Activated CD4-positive, alpha-beta T cell treated with anti-CD3 and anti-CD28 coated beads, Interleukin-2, amount 10 ng/mL, durations not matched to agents 24 days and 14 days (primary cell): Measurements from ENCODE around the gene TRIO. TPM values are rescaled to one million over a fixed set of nuclear protein-coding genes. Genes with fewer than 3 reads are reported as not detected.
"Not testable (repeated sequence)": the region's sequence is repeated elsewhere in the genome, so short reads cannot be mapped to it uniquely, and the experiment has no call there.

ENCODE experiments used
- DNase-seq: peaks from one replicate; pipeline ENCODE4 v3.0.0; 2022
- H3K27ac Mint-ChIP-seq: one replicate; pipeline ENCODE4 v1.8.0; 2022; ENCODE audit warnings: mild to moderate bottlenecking, mixed read lengths
- H3K27me3 Mint-ChIP-seq: one replicate; pipeline ENCODE4 v1.8.0; 2022; ENCODE audit warnings: mixed read lengths
- H3K36me3 Mint-ChIP-seq: one replicate; pipeline ENCODE4 v1.8.0; 2022; ENCODE audit warnings: low read depth, mild to moderate bottlenecking, mixed read lengths
- H3K4me1 Mint-ChIP-seq: one replicate; pipeline ENCODE4 v1.8.0; 2021; ENCODE audit warnings: mixed read lengths
- H3K4me3 Mint-ChIP-seq: one replicate; pipeline ENCODE4 v1.8.0; 2022; ENCODE audit warnings: mild to moderate bottlenecking, moderate library complexity, mixed read lengths
- H3K9me3 Mint-ChIP-seq: one replicate; pipeline ENCODE4 v1.8.0; 2021; ENCODE audit warnings: mixed read lengths
- intact Hi-C: fragments of 100-400 bp; cut with micrococcal nuclease; formaldehyde crosslinking; loops from one replicate; pipeline ENCODE4 v1.15.1; 2023
- total RNA-seq: library from RNA; stranded (reverse); gene quantifications from 2 replicates; pipeline ENCODE4 v1.2.3, GENCODE V29; 2022

The TRIO gene
- total RNA-seq, 1 donor from 2014 or later, result 14.0 TPM

- intact Hi-C loops, result no loop called here
- H3K4me3 Mint-ChIP-seq, result no peak overlapping the region
- H3K36me3 Mint-ChIP-seq, result peaks cover 2% of the 10 kb centered on the region
These were observed 236.8 kb downstream of the TRIO start for GRCh38 chr5:14379739-14380497.

GRCh38 chr5:14380712-14381111 lies 237.6 kb downstream of the TRIO start:
- intact Hi-C loops, result no loop called here
- Mint-ChIP-seq H3K4me3 (no peak overlapping the region), H3K27ac (no peak overlapping the region), H3K36me3 (peaks cover 2% of the 10 kb centered on the region), H3K9me3 (no peaks in the 10 kb centered on the region), H3K27me3 (peaks cover 14% of the 10 kb centered on the region), H3K4me1 (no peaks in the 10 kb centered on the region)
- no peak for DNase-seq

More at GRCh38 chr5:14379739-14380497, 236.8 kb downstream of the TRIO start:
- H3K9me3 Mint-ChIP-seq, result no peaks in the 10 kb centered on the region
- peaks cover 15% of the 10 kb centered on the region for H3K27me3 Mint-ChIP-seq
- no peak for DNase-seq
- no peak overlapping the region for H3K27ac Mint-ChIP-seq
- no peaks in the 10 kb centered on the region for H3K4me1 Mint-ChIP-seq

DNA sequence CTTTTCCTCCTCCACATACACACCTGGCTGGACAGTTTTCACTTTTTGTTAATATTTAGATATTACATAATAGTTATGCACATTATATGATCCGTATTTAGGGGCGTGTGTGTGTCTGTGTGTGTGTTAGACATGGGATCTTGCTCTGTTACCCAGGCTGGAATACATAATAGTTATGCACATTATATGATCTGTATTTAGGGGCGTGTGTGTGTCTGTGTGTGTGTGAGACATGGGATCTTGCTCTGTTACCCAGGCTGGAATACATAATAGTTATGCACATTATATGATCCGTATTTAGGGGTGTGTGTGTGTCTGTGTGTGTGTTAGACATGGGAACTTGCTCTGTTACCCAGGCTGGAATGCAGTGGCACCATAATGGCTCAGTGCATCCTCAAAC lies 239.5 kb downstream of the TRIO start:
- intact Hi-C loops, result no loop called here
- Mint-ChIP-seq H3K4me1 (no peaks in the 10 kb centered on the region), H3K36me3 (peaks cover 2% of the 10 kb centered on the region), H3K27ac (no peak overlapping the region), H3K9me3 (no peaks in the 10 kb centered on the region), H3K27me3 (peaks cover 14% of the 10 kb centered on the region), H3K4me3 (no peak overlapping the region)
- DNase-seq, result no peak

GRCh38 chr5:14383923-14384322 lies 240.8 kb downstream of the TRIO start:
- H3K4me1 Mint-ChIP-seq, result no peaks in the 10 kb centered on the region
- peaks cover 17% of the 10 kb centered on the region for H3K27me3 Mint-ChIP-seq
- no peak overlapping the region for H3K27ac Mint-ChIP-seq
- peaks cover 2% of the 10 kb centered on the region for H3K36me3 Mint-ChIP-seq
- intact Hi-C loops, result no loop called here
- no peak overlapping the region for H3K4me3 Mint-ChIP-seq
- H3K9me3 Mint-ChIP-seq, result no peaks in the 10 kb centered on the region
- DNase-seq, result no peak

DNA sequence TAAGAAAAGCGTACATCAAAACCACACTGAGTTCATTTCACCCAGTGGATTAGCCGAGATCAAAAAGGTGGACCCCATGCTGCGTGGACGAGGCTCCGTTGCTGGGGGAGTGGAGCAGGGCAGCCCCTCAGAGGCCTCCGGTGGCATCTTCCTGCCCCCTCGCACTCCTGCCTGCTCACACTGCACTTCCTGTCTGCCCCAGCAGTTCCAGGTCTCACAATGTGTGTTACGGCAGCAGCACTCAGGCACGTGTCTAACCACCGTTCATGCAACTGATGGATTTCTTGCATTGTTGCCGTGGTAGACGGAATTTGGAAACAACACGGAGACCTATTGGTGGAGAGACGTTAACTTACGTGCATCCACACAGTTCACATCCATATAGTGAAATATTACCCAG lies 241.9 kb downstream of the TRIO start:
- intact Hi-C loops, result no loop called here
- Mint-ChIP-seq H3K36me3 (peaks cover 2% of the 10 kb centered on the region), H3K27me3 (peaks cover 17% of the 10 kb centered on the region), H3K4me1 (no peaks in the 10 kb centered on the region), H3K4me3 (no peak overlapping the region), H3K9me3 (no peaks in the 10 kb centered on the region), H3K27ac (no peak overlapping the region)
- DNase-seq, result no peak

GRCh38 chr5:14386884-14387624 lies 243.9 kb downstream of the TRIO start:
- no peaks in the 10 kb centered on the region for H3K4me1 Mint-ChIP-seq
- H3K27me3 Mint-ChIP-seq, result peaks cover 19% of the 10 kb centered on the region
- no peak overlapping the region for H3K27ac Mint-ChIP-seq
- H3K4me3 Mint-ChIP-seq, result no peak overlapping the region
- intact Hi-C loops, result no loop called here
- no peak for DNase-seq
- peaks cover 2% of the 10 kb centered on the region for H3K36me3 Mint-ChIP-seq
- no peaks in the 10 kb centered on the region for H3K9me3 Mint-ChIP-seq

- DNase-seq, result no peak
- no peak overlapping the region for H3K4me3 Mint-ChIP-seq
- no peaks in the 10 kb centered on the region for H3K9me3 Mint-ChIP-seq
- peaks cover 17% of the 10 kb centered on the region for H3K27me3 Mint-ChIP-seq
- intact Hi-C loops, result no loop called here
- H3K27ac Mint-ChIP-seq, result no peak overlapping the region
- H3K36me3 Mint-ChIP-seq, result peaks cover 3% of the 10 kb centered on the region
- no peaks in the 10 kb centered on the region for H3K4me1 Mint-ChIP-seq
These were observed 245.6 kb downstream of the TRIO start for GRCh38 chr5:14388741-14389140.

DNA sequence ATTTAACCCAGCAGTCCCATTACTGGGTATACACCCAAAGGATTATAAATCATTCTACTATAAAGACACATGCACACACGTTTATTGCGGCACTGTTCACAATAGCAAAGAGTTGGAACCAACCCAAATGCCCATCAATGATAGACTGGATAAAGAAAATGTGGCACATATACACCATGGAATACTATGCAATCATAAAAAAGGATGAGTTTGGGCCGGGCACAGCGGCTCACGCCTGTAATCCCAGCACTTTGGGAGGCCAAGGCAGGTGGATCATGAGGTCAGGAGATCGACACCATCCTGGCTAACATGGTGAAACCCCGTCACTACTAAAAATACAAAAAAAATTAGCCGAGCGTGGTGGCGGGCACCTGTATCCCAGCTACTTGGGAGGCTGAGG lies 249.4 kb downstream of the TRIO start:
- DNase-seq, intact Hi-C loops, H3K4me3 Mint-ChIP-seq, H3K9me3 Mint-ChIP-seq, H3K36me3 Mint-ChIP-seq, H3K27me3 Mint-ChIP-seq, H3K27ac Mint-ChIP-seq, H3K4me1 Mint-ChIP-seq: not testable (repeated sequence)

- Mint-ChIP-seq H3K4me1 (peaks cover 11% of the 10 kb centered on the region), H3K27ac (no peak overlapping the region), H3K4me3 (no peak overlapping the region), H3K27me3 (peaks cover 4% of the 10 kb centered on the region), H3K9me3 (no peaks in the 10 kb centered on the region), H3K36me3 (peaks cover 3% of the 10 kb centered on the region)
- DNase-seq, result no peak
- intact Hi-C loops, result no loop called here
These were observed 251.2 kb downstream of the TRIO start for GRCh38 chr5:14394365-14394764.

GRCh38 chr5:14395411-14395810 lies 252.3 kb downstream of the TRIO start:
- Mint-ChIP-seq H3K4me1 (peaks cover 17% of the 10 kb centered on the region), H3K27me3 (peaks cover 2% of the 10 kb centered on the region), H3K9me3 (no peaks in the 10 kb centered on the region), H3K27ac (no peak overlapping the region), H3K4me3 (no peak overlapping the region), H3K36me3 (peaks cover 3% of the 10 kb centered on the region)
- intact Hi-C loops, result loop anchor here (5.0 kb wide), 1 partner anchor 267 kb away; the partner anchor contains the start of gene OTULIN
- no peak for DNase-seq

GRCh38 chr5:14396066-14396465 lies 252.9 kb downstream of the TRIO start:
- H3K27ac Mint-ChIP-seq, result no peak overlapping the region
- H3K27me3 Mint-ChIP-seq, result no peaks in the 10 kb centered on the region
- H3K36me3 Mint-ChIP-seq, result peaks cover 3% of the 10 kb centered on the region
- H3K4me1 Mint-ChIP-seq, result peaks cover 22% of the 10 kb centered on the region
- intact Hi-C loops, result loop anchor here (5.0 kb wide), 1 partner anchor 266 kb away; the partner anchor contains the start of gene OTULIN
- no peak overlapping the region for H3K4me3 Mint-ChIP-seq
- no peak for DNase-seq
- H3K9me3 Mint-ChIP-seq, result no peaks in the 10 kb centered on the region

DNA sequence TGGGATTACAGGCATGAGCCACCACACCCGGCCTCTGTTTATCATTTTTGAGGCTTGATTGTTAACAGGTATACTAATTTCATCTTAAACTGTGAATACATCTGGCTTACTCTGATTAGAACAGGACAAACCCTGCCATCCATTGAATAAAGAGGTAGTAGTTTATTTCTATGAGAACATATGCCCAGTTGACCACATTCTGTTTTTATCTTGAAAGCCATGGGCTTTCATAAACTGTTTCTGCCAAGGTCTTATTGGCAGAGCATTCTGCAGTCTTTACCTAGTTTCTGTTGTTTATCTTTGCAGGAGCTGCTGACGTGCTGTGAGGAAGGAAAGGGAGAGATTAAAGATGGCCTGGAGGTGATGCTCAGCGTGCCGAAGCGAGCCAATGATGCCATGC lies 253.6 kb downstream of the TRIO start:
- no peaks in the 10 kb centered on the region for H3K9me3 Mint-ChIP-seq
- no peak for DNase-seq
- peaks cover 3% of the 10 kb centered on the region for H3K36me3 Mint-ChIP-seq
- no peak overlapping the region for H3K4me3 Mint-ChIP-seq
- H3K27ac Mint-ChIP-seq, result no peak overlapping the region
- intact Hi-C loops, result loop anchor here (5.0 kb wide), 1 partner anchor 266 kb away; the partner anchor contains the start of gene OTULIN
- H3K4me1 Mint-ChIP-seq, result peaks cover 27% of the 10 kb centered on the region
- no peaks in the 10 kb centered on the region for H3K27me3 Mint-ChIP-seq

- DNase-seq, result no peak
- peaks cover 7% of the 10 kb centered on the region for H3K9me3 Mint-ChIP-seq
- H3K4me1 Mint-ChIP-seq, result peaks cover 33% of the 10 kb centered on the region
- H3K27ac Mint-ChIP-seq, result no peak overlapping the region
- H3K27me3 Mint-ChIP-seq, result no peaks in the 10 kb centered on the region
- intact Hi-C loops, result loop anchor here (2.0 to 5.0 kb wide), 2 partner anchors 33 to 265 kb away; partner anchors contain the start of gene OTULIN
- H3K36me3 Mint-ChIP-seq, result peaks cover 6% of the 10 kb centered on the region
- no peak overlapping the region for H3K4me3 Mint-ChIP-seq
These were observed 254.6 kb downstream of the TRIO start for GRCh38 chr5:14397717-14398116.

DNA sequence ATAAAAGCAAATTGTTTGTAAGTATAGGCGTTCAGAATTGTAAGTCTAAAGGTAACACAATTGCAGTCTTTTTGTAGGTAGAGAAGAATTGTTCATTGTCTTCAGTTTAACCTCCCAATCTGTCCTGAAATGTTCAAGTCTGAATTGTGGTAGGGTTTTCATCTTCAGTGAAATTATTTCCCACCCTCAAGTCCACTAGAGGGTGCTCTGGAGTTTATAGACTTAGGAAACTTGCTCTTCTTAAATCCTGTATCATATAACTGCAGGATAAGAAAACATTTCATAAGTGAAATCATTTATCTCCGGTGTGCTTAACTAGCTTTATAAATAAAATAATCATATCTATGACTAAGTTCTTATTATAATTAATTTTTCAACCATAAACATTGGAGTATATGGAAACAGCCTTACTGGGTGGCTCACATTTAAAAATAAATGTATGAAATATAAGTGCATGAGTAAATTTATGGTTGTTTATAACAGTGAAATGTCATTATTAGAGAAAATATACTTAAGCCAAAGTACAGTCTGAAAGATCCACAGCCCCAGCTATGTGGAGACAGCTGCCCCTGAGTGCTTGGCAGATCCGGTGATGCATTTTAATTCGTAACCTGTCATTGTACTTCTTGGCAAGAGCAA lies 256.0 kb downstream of the TRIO start:
- peaks cover 9% of the 10 kb centered on the region for H3K9me3 Mint-ChIP-seq
- DNase-seq, result peak; percentile 82
- no peak overlapping the region for H3K27ac Mint-ChIP-seq
- peaks cover 34% of the 10 kb centered on the region for H3K4me1 Mint-ChIP-seq
- H3K4me3 Mint-ChIP-seq, result no peak overlapping the region
- intact Hi-C loops, result loop anchor here (1.0 to 5.0 kb wide), 5 partner anchors 34 to 263 kb away; partner anchors contain the start of gene OTULIN
- peaks cover 7% of the 10 kb centered on the region for H3K36me3 Mint-ChIP-seq
- H3K27me3 Mint-ChIP-seq, result no peaks in the 10 kb centered on the region
